Activated B cell treated with CpG ODN at 0.5 μM for 24 hours (primary cell): ENCODE results near the gene NR2C1. TPM values are rescaled to one million over a fixed set of nuclear protein-coding genes. Genes with fewer than 3 reads are reported as not detected.
"Not testable (repeated sequence)": the region's sequence is repeated elsewhere in the genome, so short reads cannot be mapped to it uniquely, and the experiment has no call there.

Experiments used
- ATAC-seq: fragments of 200-7000 bp; cut with Tn5 transposase; one replicate; pipeline ENCODE4 v1.10.0; 2021; ENCODE audit warnings: low read depth, mild to moderate bottlenecking, moderate library complexity
- CTCF ChIA-PET: fragments of 350-600 bp; sonication (Branson Sonifier 250); formaldehyde crosslinking; loops from one replicate; lab custom pipeline; 2021; ENCODE audit warnings: antibody characterized with exemption; lab: Charles Lee
- POLR2A ChIA-PET: fragments of 350-600 bp; sonication (Branson Sonifier 250); formaldehyde crosslinking; loops from one replicate; lab custom pipeline; 2021; ENCODE audit warnings: antibody characterized with exemption; lab: Charles Lee
- DNase-seq: peaks from one replicate; pipeline ENCODE4 v3.0.0; 2022
- H3K27ac Mint-ChIP-seq: one replicate; pipeline ENCODE4 v1.8.0; 2020; ENCODE audit warnings: mixed read lengths
- H3K27me3 Mint-ChIP-seq: one replicate; pipeline ENCODE4 v1.8.0; 2021; ENCODE audit warnings: mixed read lengths
- H3K36me3 Mint-ChIP-seq: one replicate; pipeline ENCODE4 v1.8.0; 2021; ENCODE audit warnings: low read depth, mixed read lengths
- H3K4me1 Mint-ChIP-seq: one replicate; pipeline ENCODE4 v1.8.0; 2021; ENCODE audit warnings: mixed read lengths
- H3K4me3 Mint-ChIP-seq: one replicate; pipeline ENCODE4 v1.8.0; 2020; ENCODE audit warnings: mild to moderate bottlenecking, mixed read lengths
- H3K9me3 Mint-ChIP-seq: one replicate; pipeline ENCODE4 v1.8.0; 2020; ENCODE audit warnings: mixed read lengths
- intact Hi-C: fragments of 100-400 bp; cut with micrococcal nuclease; formaldehyde crosslinking; loops from one replicate; pipeline ENCODE4 v1.15.1; 2024
- total RNA-seq: library from RNA; stranded (reverse); gene quantifications from 2 replicates; pipeline ENCODE4 v1.2.3, GENCODE V29; 2022
- TF ChIP-seq, protein P1 (sequence below): fragments of 200-600 bp; IDR thresholded peaks from one replicate; pipeline ENCODE4 v1.8.0; 2022; ENCODE audit warnings: antibody characterized with exemption, mild to moderate bottlenecking

The NR2C1 gene
- total RNA-seq, 1 donor from 2014 or later = 30.8 TPM

GRCh38 chr12:95002754-95003153 is 70.7 kb downstream of the NR2C1 start:
- DNase-seq = no peak
- intact Hi-C loops = loop anchor here (1.0 to 10.0 kb wide), 6 partner anchors 71 to 1558 kb away; partner anchors contain the start of genes CRADD, FGD6, METAP2 and NR2C1
- H3K27me3 Mint-ChIP-seq = no peaks in the 10 kb centered on the region
- ChIA-PET CTCF (no interaction called here), POLR2A (interaction anchor here (0.6 to 1.8 kb wide), 8 partner anchors 10 to 471 kb away, joined by 4 to 13 read pairs (median 6); partner anchors contain the start of genes METAP2 and NR2C1)
- no peak for ATAC-seq
- TF ChIP-seq, protein P1, sequence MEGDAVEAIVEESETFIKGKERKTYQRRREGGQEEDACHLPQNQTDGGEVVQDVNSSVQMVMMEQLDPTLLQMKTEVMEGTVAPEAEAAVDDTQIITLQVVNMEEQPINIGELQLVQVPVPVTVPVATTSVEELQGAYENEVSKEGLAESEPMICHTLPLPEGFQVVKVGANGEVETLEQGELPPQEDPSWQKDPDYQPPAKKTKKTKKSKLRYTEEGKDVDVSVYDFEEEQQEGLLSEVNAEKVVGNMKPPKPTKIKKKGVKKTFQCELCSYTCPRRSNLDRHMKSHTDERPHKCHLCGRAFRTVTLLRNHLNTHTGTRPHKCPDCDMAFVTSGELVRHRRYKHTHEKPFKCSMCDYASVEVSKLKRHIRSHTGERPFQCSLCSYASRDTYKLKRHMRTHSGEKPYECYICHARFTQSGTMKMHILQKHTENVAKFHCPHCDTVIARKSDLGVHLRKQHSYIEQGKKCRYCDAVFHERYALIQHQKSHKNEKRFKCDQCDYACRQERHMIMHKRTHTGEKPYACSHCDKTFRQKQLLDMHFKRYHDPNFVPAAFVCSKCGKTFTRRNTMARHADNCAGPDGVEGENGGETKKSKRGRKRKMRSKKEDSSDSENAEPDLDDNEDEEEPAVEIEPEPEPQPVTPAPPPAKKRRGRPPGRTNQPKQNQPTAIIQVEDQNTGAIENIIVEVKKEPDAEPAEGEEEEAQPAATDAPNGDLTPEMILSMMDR = no peak
- H3K27ac Mint-ChIP-seq = peak overlapping the region; percentile 90
- H3K4me3 Mint-ChIP-seq = peak overlapping the region; percentile 94
- H3K9me3 Mint-ChIP-seq = no peaks in the 10 kb centered on the region
- H3K4me1 Mint-ChIP-seq = peaks cover 41% of the 10 kb centered on the region
- H3K36me3 Mint-ChIP-seq = peaks cover 36% of the 10 kb centered on the region

DNA sequence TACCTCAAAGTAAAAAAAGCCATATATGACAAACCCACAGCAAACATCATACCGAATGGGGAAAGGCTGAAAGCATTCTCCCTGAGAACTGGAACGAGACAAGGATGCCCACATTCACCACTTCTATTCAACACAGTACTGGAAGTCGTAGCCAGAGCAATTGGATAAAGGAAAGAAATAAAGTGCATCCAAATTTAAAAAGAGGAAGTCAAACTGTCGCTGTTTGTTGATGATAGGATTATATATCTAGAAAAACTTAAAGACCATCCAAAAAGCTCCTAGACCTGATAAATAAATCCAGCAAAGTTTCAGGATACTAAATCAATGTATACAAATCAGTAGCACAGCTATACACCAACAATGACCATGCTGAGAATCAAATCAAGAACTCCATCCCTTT is 75.1 kb downstream of the NR2C1 start:
- ChIA-PET POLR2A (no interaction called here), CTCF (no interaction called here)
- DNase-seq (no peak), ATAC-seq (no peak)
- Mint-ChIP-seq H3K27me3 (no peaks in the 10 kb centered on the region), H3K27ac (no peak overlapping the region), H3K4me3 (peak overlapping the region; percentile 5), H3K4me1 (peaks cover 38% of the 10 kb centered on the region), H3K36me3 (peaks cover 46% of the 10 kb centered on the region), H3K9me3 (no peaks in the 10 kb centered on the region)
- intact Hi-C loops = no loop called here
- TF ChIP-seq, protein P1 = no peak

- Mint-ChIP-seq H3K9me3 (no peaks in the 10 kb centered on the region), H3K4me3 (no peak overlapping the region), H3K36me3 (peaks cover 45% of the 10 kb centered on the region), H3K27me3 (no peaks in the 10 kb centered on the region), H3K4me1 (peaks cover 32% of the 10 kb centered on the region), H3K27ac (no peak overlapping the region)
- DNase-seq (no peak), ATAC-seq (no peak)
- intact Hi-C loops = no loop called here
- TF ChIP-seq, protein P1 = no peak
- ChIA-PET CTCF (no interaction called here), POLR2A (no interaction called here)
Observed at GRCh38 chr12:94997726-94998125, 75.7 kb downstream of the NR2C1 start.

- DNase-seq = no peak
- no peak overlapping the region for H3K27ac Mint-ChIP-seq
- H3K4me1 Mint-ChIP-seq = peaks cover 28% of the 10 kb centered on the region
- ChIA-PET CTCF (no interaction called here), POLR2A (interaction anchor here (0.8 kb wide), 1 partner anchor 24 kb away, joined by 3 read pairs; no protein-coding TSS in a partner anchor)
- ATAC-seq = no peak
- intact Hi-C loops = no loop called here
- peaks cover 49% of the 10 kb centered on the region for H3K36me3 Mint-ChIP-seq
- H3K9me3 Mint-ChIP-seq = no peaks in the 10 kb centered on the region
- no peak overlapping the region for H3K4me3 Mint-ChIP-seq
- TF ChIP-seq, protein P1 = no peak
- H3K27me3 Mint-ChIP-seq = no peaks in the 10 kb centered on the region
Observed at GRCh38 chr12:94997061-94997460, 76.4 kb downstream of the NR2C1 start.

- H3K27me3 Mint-ChIP-seq = no peaks in the 10 kb centered on the region
- H3K9me3 Mint-ChIP-seq = no peaks in the 10 kb centered on the region
- no peak for DNase-seq
- H3K36me3 Mint-ChIP-seq = peaks cover 50% of the 10 kb centered on the region
- ChIA-PET POLR2A (interaction anchor here (0.6 kb wide), 1 partner anchor 504 kb away, joined by 3 read pairs; no protein-coding TSS in a partner anchor), CTCF (no interaction called here)
- no peak for ATAC-seq
- no peak overlapping the region for H3K27ac Mint-ChIP-seq
- H3K4me3 Mint-ChIP-seq = no peak overlapping the region
- intact Hi-C loops = no loop called here
- H3K4me1 Mint-ChIP-seq = peaks cover 18% of the 10 kb centered on the region
- TF ChIP-seq, protein P1 = no peak
Observed at GRCh38 chr12:94994312-94994711, 79.1 kb downstream of the NR2C1 start.

DNA sequence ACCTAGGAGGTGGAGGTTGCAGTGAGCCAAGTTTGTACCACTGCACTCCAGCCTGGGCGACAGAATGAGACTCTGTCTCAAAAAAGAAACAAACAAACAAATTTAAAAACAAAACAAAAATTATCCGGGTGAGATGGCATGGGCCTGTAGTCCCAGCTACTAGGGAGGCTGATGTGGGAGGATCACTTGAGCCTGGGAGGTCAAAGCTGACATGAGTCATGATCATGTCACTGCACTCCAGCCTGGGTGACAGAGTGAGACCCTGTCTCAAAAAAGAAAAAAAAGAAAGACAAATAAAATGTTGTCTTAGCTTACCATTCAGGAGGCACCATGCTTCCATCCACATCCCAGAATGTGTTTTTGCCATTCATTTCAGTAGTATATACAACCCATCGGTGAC is 79.6 kb downstream of the NR2C1 start:
- CTCF ChIA-PET, H3K27ac Mint-ChIP-seq, H3K27me3 Mint-ChIP-seq, ATAC-seq, intact Hi-C loops, H3K9me3 Mint-ChIP-seq, DNase-seq, H3K4me3 Mint-ChIP-seq: not testable (repeated sequence)
- Mint-ChIP-seq H3K36me3 (peaks cover 50% of the 10 kb centered on the region), H3K4me1 (peaks cover 14% of the 10 kb centered on the region)
- POLR2A ChIA-PET = interaction anchor here (0.6 kb wide), 1 partner anchor 505 kb away, joined by 3 read pairs; no protein-coding TSS in a partner anchor
